WTC11 (cell line): ENCODE results near the gene SAP30BP. TPM values are rescaled to one million over a fixed set of nuclear protein-coding genes. Genes with fewer than 3 reads are reported as not detected.

ENCODE experiments used
- ATAC-seq: fragments of 200-7000 bp; cut with Tn5 transposase; 2 replicates; pipeline ENCODE4 v1.10.0; 2021; ENCODE audit warnings: mild to moderate bottlenecking, moderate library complexity
- CTCF ChIA-PET: fragments of 300-600 bp; sonication (Branson Sonifier 250); formaldehyde crosslinking; loops from one replicate; lab custom pipeline; 2021; ENCODE audit warnings: antibody characterized with exemption; lab: Charles Lee
- POLR2A ChIA-PET: fragments of 350-600 bp; sonication (Branson Sonifier 250); formaldehyde crosslinking; loops from one replicate; lab custom pipeline; 2021; ENCODE audit warnings: antibody characterized with exemption; lab: Charles Lee
- DNase-seq: peaks from one replicate; pipeline ENCODE4 v3.0.0; 2021; ENCODE audit warnings: low spot score
- H3K27ac Mint-ChIP-seq: 2 replicates; pipeline ENCODE4 v1.8.0; 2021; ENCODE audit warnings: mixed read lengths
- H3K27me3 Mint-ChIP-seq: 2 replicates; pipeline ENCODE4 v1.8.0; 2021; ENCODE audit warnings: low read depth, mild to moderate bottlenecking, moderate library complexity, mixed read lengths
- H3K36me3 Mint-ChIP-seq: 2 replicates; pipeline ENCODE4 v1.8.0; 2021; ENCODE audit warnings: mixed read lengths
- H3K4me1 Mint-ChIP-seq: 2 replicates; pipeline ENCODE4 v1.8.0; 2022; ENCODE audit warnings: mixed read lengths
- H3K4me3 Mint-ChIP-seq: 2 replicates; pipeline ENCODE4 v1.8.0; 2021; ENCODE audit warnings: mild to moderate bottlenecking, moderate library complexity, mixed read lengths
- H3K9me3 Mint-ChIP-seq: 2 replicates; pipeline ENCODE4 v1.8.0; 2021; ENCODE audit warnings: mixed read lengths
- ARID4B ChIP-seq: sonication (generic); formaldehyde crosslinking; IDR thresholded peaks from 2 replicates; pipeline ENCODE4 v1.8.0; 2023; ENCODE audit warnings: missing genetic modification reagents, mild to moderate bottlenecking, borderline replicate concordance
- E2F4 ChIP-seq: sonication (generic); formaldehyde crosslinking; IDR thresholded peaks from 2 replicates; pipeline ENCODE4 v1.8.1; 2022; ENCODE audit warnings: low read depth, mild to moderate bottlenecking, moderate library complexity, missing genetic modification reagents, borderline replicate concordance
- ESRRA ChIP-seq: sonication (generic); formaldehyde crosslinking; IDR thresholded peaks from 2 replicates; pipeline ENCODE4 v1.8.1; 2022; ENCODE audit warnings: mild to moderate bottlenecking, missing genetic modification reagents, borderline replicate concordance
- ETV6 ChIP-seq: sonication (generic); formaldehyde crosslinking; IDR thresholded peaks from 2 replicates; pipeline ENCODE4 v1.8.1; 2022; ENCODE audit warnings: mild to moderate bottlenecking, missing genetic modification reagents
- FOXJ3 ChIP-seq: sonication (generic); formaldehyde crosslinking; IDR thresholded peaks from 2 replicates; pipeline ENCODE4 v1.9.0; 2021; ENCODE audit warnings: missing genetic modification reagents, mild to moderate bottlenecking, borderline replicate concordance
- IRF1 ChIP-seq: sonication (generic); formaldehyde crosslinking; IDR thresholded peaks from 2 replicates; pipeline ENCODE4 v1.8.0; 2023; ENCODE audit warnings: missing genetic modification reagents
- KAT7 ChIP-seq: sonication (generic); formaldehyde crosslinking; IDR thresholded peaks from 2 replicates; pipeline ENCODE4 v1.8.1; 2023; ENCODE audit warnings: missing genetic modification reagents, mild to moderate bottlenecking, borderline replicate concordance
- PRRX2 ChIP-seq: fragments of 250-450 bp; sonication (Bioruptor Pico); IDR thresholded peaks from 2 replicates; pipeline ENCODE4 v1.8.0; 2021; ENCODE audit warnings: mild to moderate bottlenecking
- TP53 ChIP-seq: sonication (generic); formaldehyde crosslinking; IDR thresholded peaks from 2 replicates; pipeline ENCODE4 v1.8.1; 2023; ENCODE audit warnings: mild to moderate bottlenecking, missing genetic modification reagents
- ZBTB21 ChIP-seq: sonication (generic); formaldehyde crosslinking; IDR thresholded peaks from 2 replicates; pipeline ENCODE4 v1.8.1; 2023; ENCODE audit warnings: mild to moderate bottlenecking, missing genetic modification reagents, borderline replicate concordance
- ZNF121 ChIP-seq: sonication (generic); formaldehyde crosslinking; IDR thresholded peaks from 2 replicates; pipeline ENCODE4 v1.8.0; 2023; ENCODE audit warnings: missing genetic modification reagents
- ZNF396 ChIP-seq: fragments of 250-450 bp; sonication (Bioruptor Pico); IDR thresholded peaks from 2 replicates; pipeline ENCODE4 v1.8.0; 2021; ENCODE audit warnings: mild to moderate bottlenecking, moderate library complexity, borderline replicate concordance
- total RNA-seq: library from RNA; stranded (reverse); gene quantifications from 3 replicates; pipeline ENCODE4 v1.2.3, GENCODE V29; 2021
- TF ChIP-seq, protein P1 (sequence below): sonication (generic); formaldehyde crosslinking; IDR thresholded peaks from 2 replicates; pipeline ENCODE4 v1.8.0; 2022; ENCODE audit warnings: mild to moderate bottlenecking, missing genetic modification reagents
- TF ChIP-seq, protein P2 (sequence below): sonication (generic); formaldehyde crosslinking; IDR thresholded peaks from 2 replicates; pipeline ENCODE4 v1.8.0; 2022; ENCODE audit warnings: mild to moderate bottlenecking, missing genetic modification reagents
- TF ChIP-seq, protein P3 (sequence below): sonication (generic); formaldehyde crosslinking; IDR thresholded peaks from 2 replicates; pipeline ENCODE4 v1.8.1; 2023; ENCODE audit warnings: mild to moderate bottlenecking, missing genetic modification reagents, moderate library complexity
- TF ChIP-seq, protein P4 (sequence below): sonication (generic); formaldehyde crosslinking; IDR thresholded peaks from 2 replicates; pipeline ENCODE4 v1.8.1; 2023; ENCODE audit warnings: mild to moderate bottlenecking, missing genetic modification reagents
- TF ChIP-seq, protein P5 (sequence below): sonication (generic); formaldehyde crosslinking; IDR thresholded peaks from 2 replicates; pipeline ENCODE4 v1.8.1; 2023; ENCODE audit warnings: mild to moderate bottlenecking, missing genetic modification reagents, borderline replicate concordance

Gene SAP30BP
- total RNA-seq, 1 experiment from 2014 or later, result 86.8 TPM

DNA sequence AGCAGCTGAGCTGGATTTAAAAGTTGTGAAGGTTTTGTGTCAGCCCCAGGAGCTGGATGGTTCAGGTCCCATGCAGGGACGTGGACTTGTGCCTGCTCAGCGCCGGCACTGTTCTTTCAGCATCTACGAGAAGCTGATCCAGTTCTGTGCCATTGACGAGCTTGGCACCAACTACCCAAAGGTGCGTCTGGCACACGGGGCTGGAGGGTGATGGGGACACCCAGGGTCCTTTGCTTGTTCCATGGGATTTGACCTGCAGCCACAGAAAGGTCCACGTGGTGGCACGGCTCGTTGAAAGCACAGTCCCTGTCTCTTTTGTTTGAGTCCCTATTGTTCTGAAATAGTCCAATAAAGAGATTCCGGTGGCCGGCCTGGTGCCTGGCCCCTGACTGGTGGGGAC is 36.1 kb downstream of the SAP30BP start:
- no peaks in the 10 kb centered on the region for H3K9me3 Mint-ChIP-seq
- CTCF ChIA-PET, result interaction anchor here (0.9 to 1.8 kb wide), 5 partner anchors 45 to 124 kb away, joined by 3 to 9 read pairs (median 4); partner anchors contain the start of gene SMIM5
- H3K27ac Mint-ChIP-seq, result no peak overlapping the region
- no peak for DNase-seq
- no peaks in the 10 kb centered on the region for H3K4me1 Mint-ChIP-seq
- no peaks in the 10 kb centered on the region; the same call in 1 of the 2 replicates for H3K27me3 Mint-ChIP-seq
- POLR2A ChIA-PET, result no interaction called here
- TF ChIP-seq, protein P1, sequence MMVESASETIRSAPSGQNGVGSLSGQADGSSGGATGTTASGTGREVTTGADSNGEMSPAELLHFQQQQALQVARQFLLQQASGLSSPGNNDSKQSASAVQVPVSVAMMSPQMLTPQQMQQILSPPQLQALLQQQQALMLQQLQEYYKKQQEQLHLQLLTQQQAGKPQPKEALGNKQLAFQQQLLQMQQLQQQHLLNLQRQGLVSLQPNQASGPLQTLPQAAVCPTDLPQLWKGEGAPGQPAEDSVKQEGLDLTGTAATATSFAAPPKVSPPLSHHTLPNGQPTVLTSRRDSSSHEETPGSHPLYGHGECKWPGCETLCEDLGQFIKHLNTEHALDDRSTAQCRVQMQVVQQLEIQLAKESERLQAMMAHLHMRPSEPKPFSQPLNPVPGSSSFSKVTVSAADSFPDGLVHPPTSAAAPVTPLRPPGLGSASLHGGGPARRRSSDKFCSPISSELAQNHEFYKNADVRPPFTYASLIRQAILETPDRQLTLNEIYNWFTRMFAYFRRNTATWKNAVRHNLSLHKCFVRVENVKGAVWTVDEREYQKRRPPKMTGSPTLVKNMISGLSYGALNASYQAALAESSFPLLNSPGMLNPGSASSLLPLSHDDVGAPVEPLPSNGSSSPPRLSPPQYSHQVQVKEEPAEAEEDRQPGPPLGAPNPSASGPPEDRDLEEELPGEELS (CRISPR knock-in tag), result no peak
- TF ChIP-seq IRF1 (CRISPR knock-in tag) (no peak), ARID4B (CRISPR knock-in tag) (no peak), ETV6 (CRISPR knock-in tag) (no peak), ZNF396 (CRISPR knock-in tag) (no peak), E2F4 (CRISPR knock-in tag) (no peak)
- TF ChIP-seq, protein P2, sequence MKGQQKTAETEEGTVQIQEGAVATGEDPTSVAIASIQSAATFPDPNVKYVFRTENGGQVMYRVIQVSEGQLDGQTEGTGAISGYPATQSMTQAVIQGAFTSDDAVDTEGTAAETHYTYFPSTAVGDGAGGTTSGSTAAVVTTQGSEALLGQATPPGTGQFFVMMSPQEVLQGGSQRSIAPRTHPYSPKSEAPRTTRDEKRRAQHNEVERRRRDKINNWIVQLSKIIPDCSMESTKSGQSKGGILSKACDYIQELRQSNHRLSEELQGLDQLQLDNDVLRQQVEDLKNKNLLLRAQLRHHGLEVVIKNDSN (CRISPR knock-in tag), result no peak
- TF ChIP-seq, protein P3, sequence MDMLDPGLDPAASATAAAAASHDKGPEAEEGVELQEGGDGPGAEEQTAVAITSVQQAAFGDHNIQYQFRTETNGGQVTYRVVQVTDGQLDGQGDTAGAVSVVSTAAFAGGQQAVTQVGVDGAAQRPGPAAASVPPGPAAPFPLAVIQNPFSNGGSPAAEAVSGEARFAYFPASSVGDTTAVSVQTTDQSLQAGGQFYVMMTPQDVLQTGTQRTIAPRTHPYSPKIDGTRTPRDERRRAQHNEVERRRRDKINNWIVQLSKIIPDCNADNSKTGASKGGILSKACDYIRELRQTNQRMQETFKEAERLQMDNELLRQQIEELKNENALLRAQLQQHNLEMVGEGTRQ (CRISPR knock-in tag), result no peak
- no peak overlapping the region for H3K4me3 Mint-ChIP-seq
- peaks cover 53% of the 10 kb centered on the region for H3K36me3 Mint-ChIP-seq
- ATAC-seq, result no peak

DNA sequence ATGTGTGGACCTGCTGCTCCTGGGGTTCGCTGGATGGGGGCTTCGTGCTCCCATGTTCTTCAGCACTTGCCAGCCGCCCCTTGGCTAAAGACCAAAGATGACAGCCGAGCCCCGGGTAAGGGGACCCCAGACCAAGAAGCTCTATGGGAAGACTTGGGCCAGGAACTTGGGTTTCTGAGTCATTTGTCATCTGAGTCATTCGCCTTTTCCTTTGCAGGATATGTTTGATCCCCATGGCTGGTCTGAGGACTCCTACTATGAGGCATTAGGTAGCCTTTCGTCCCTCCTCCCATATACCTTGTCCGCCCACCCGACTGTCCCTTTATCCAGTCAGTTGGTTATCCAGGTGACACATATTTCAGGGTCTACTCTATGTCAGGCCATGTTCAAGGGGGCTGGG is 36.5 kb downstream of the SAP30BP start:
- Mint-ChIP-seq H3K36me3 (peaks cover 53% of the 10 kb centered on the region), H3K27ac (no peak overlapping the region), H3K4me3 (no peak overlapping the region), H3K4me1 (no peaks in the 10 kb centered on the region), H3K9me3 (no peaks in the 10 kb centered on the region), H3K27me3 (no peaks in the 10 kb centered on the region; the same call in 1 of the 2 replicates)
- ATAC-seq (no peak), DNase-seq (no peak)
- POLR2A ChIA-PET, result no interaction called here
- CTCF ChIA-PET, result interaction anchor here (0.9 to 1.8 kb wide), 5 partner anchors 44 to 124 kb away, joined by 3 to 9 read pairs (median 4); partner anchors contain the start of gene SMIM5
- TF ChIP-seq ESRRA (CRISPR knock-in tag) (no peak), ZNF121 (CRISPR knock-in tag) (no peak), TP53 (no peak), FOXJ3 (CRISPR knock-in tag) (no peak), ZBTB21 (CRISPR knock-in tag) (no peak), KAT7 (no peak), PRRX2 (no peak)
- TF ChIP-seq, protein P4, sequence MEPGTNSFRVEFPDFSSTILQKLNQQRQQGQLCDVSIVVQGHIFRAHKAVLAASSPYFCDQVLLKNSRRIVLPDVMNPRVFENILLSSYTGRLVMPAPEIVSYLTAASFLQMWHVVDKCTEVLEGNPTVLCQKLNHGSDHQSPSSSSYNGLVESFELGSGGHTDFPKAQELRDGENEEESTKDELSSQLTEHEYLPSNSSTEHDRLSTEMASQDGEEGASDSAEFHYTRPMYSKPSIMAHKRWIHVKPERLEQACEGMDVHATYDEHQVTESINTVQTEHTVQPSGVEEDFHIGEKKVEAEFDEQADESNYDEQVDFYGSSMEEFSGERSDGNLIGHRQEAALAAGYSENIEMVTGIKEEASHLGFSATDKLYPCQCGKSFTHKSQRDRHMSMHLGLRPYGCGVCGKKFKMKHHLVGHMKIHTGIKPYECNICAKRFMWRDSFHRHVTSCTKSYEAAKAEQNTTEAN (CRISPR knock-in tag), result no peak
- TF ChIP-seq, protein P5, sequence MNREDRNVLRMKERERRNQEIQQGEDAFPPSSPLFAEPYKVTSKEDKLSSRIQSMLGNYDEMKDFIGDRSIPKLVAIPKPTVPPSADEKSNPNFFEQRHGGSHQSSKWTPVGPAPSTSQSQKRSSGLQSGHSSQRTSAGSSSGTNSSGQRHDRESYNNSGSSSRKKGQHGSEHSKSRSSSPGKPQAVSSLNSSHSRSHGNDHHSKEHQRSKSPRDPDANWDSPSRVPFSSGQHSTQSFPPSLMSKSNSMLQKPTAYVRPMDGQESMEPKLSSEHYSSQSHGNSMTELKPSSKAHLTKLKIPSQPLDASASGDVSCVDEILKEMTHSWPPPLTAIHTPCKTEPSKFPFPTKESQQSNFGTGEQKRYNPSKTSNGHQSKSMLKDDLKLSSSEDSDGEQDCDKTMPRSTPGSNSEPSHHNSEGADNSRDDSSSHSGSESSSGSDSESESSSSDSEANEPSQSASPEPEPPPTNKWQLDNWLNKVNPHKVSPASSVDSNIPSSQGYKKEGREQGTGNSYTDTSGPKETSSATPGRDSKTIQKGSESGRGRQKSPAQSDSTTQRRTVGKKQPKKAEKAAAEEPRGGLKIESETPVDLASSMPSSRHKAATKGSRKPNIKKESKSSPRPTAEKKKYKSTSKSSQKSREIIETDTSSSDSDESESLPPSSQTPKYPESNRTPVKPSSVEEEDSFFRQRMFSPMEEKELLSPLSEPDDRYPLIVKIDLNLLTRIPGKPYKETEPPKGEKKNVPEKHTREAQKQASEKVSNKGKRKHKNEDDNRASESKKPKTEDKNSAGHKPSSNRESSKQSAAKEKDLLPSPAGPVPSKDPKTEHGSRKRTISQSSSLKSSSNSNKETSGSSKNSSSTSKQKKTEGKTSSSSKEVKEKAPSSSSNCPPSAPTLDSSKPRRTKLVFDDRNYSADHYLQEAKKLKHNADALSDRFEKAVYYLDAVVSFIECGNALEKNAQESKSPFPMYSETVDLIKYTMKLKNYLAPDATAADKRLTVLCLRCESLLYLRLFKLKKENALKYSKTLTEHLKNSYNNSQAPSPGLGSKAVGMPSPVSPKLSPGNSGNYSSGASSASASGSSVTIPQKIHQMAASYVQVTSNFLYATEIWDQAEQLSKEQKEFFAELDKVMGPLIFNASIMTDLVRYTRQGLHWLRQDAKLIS (CRISPR knock-in tag), result no peak
